ENCODE measurements around the gene MYLK. TPM values are rescaled to one million over a fixed set of nuclear protein-coding genes. Genes with fewer than 3 reads are reported as not detected.

The MYLK gene
- total and polyA plus RNA-seq, 9 of the 15 experiments (the other 6 are each of a cell fraction or from before 2014, with no cell fraction given): 0.11 to 0.53 (median 0.18) TPM; not detected in 2

DNA sequence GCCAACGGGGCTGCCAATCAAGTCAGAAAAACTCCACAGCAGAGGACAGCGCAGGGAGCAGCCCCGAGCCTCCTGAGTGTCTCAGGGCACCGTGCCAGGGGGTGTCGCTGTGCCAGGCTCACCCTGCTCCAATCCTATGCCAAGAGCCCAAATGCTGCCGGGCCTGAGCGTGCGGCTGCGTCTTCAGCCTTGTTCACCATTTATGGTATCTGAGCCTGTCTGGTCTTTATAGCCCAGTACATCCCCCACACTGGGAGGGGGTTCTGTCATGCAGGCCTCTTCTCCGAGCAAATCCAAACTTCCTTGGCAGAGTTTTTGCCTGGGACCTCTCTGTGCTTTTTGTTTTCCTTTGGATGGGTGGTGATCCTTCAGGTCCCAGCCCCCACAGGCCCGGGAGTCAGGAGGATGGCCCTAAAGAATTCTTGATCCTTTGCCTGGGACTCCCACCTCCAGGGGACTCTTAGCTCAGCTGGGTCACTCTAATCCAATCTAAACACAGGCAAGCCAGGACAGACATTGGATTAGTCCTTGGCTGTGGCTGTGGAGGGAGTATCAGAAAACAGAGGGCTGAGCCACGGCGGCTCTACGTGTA is 164.2 kb downstream of the MYLK start (continued):
- no peak for TF ChIP-seq POLR2AphosphoS2 (IDR thresholded peaks at IDR 0.05; ENCODE audit: low read length)
- TF ChIP-seq GATA2 (CRISPR knock-in tag; IDR thresholded peaks at IDR 0.05): no peak
- TF ChIP-seq, protein P1, sequence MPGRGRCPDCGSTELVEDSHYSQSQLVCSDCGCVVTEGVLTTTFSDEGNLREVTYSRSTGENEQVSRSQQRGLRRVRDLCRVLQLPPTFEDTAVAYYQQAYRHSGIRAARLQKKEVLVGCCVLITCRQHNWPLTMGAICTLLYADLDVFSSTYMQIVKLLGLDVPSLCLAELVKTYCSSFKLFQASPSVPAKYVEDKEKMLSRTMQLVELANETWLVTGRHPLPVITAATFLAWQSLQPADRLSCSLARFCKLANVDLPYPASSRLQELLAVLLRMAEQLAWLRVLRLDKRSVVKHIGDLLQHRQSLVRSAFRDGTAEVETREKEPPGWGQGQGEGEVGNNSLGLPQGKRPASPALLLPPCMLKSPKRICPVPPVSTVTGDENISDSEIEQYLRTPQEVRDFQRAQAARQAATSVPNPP (IDR thresholded peaks at IDR 0.05; ENCODE audit: borderline replicate concordance, insufficient read depth, insufficient read length): no peak
- TF ChIP-seq, protein P2, sequence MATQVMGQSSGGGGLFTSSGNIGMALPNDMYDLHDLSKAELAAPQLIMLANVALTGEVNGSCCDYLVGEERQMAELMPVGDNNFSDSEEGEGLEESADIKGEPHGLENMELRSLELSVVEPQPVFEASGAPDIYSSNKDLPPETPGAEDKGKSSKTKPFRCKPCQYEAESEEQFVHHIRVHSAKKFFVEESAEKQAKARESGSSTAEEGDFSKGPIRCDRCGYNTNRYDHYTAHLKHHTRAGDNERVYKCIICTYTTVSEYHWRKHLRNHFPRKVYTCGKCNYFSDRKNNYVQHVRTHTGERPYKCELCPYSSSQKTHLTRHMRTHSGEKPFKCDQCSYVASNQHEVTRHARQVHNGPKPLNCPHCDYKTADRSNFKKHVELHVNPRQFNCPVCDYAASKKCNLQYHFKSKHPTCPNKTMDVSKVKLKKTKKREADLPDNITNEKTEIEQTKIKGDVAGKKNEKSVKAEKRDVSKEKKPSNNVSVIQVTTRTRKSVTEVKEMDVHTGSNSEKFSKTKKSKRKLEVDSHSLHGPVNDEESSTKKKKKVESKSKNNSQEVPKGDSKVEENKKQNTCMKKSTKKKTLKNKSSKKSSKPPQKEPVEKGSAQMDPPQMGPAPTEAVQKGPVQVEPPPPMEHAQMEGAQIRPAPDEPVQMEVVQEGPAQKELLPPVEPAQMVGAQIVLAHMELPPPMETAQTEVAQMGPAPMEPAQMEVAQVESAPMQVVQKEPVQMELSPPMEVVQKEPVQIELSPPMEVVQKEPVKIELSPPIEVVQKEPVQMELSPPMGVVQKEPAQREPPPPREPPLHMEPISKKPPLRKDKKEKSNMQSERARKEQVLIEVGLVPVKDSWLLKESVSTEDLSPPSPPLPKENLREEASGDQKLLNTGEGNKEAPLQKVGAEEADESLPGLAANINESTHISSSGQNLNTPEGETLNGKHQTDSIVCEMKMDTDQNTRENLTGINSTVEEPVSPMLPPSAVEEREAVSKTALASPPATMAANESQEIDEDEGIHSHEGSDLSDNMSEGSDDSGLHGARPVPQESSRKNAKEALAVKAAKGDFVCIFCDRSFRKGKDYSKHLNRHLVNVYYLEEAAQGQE (IDR thresholded peaks at IDR 0.05; ENCODE audit: borderline replicate concordance): no peak
- TF ChIP-seq, protein P2 (CRISPR knock-in tag; IDR thresholded peaks at IDR 0.05; ENCODE audit: low read depth): no peak
- no peak for TF ChIP-seq POU5F1 (IDR thresholded peaks at IDR 0.05; ENCODE audit: borderline replicate concordance, low read depth, low read length, partially characterized antibody)
- no peak for TF ChIP-seq GTF2E2 (tag; IDR thresholded peaks at IDR 0.05)
- no peak for TF ChIP-seq ZNF57 (CRISPR knock-in tag; IDR thresholded peaks at IDR 0.05)

All from K562 (cell line).